HepG2 (cell line): ENCODE data around the gene SIAH2. TPM values are rescaled to one million over a fixed set of nuclear protein-coding genes. Genes with fewer than 3 reads are reported as not detected.

Source experiments
- BCL6 ChIP-seq: IDR thresholded peaks from 2 replicates; pipeline ENCODE4 v1.6.1; 2016; ENCODE audit warnings: missing genetic modification reagents, missing compliant biosample characterization
- ESRRA ChIP-seq: sonication (generic); formaldehyde crosslinking; IDR thresholded peaks from 2 replicates; pipeline ENCODE4 v1.5.1; 2020; ENCODE audit warnings: mild to moderate bottlenecking, low read depth, missing genetic modification reagents
- GATA4 ChIP-seq: sonication (generic); IDR thresholded peaks from 2 replicates; pipeline ENCODE4 v1.6.1; 2016; ENCODE audit warnings: antibody characterized with exemption, low read depth, borderline replicate concordance
- GATAD1 ChIP-seq: IDR thresholded peaks from 2 replicates; pipeline ENCODE4 v1.6.1; 2016; ENCODE audit warnings: missing genetic modification reagents, missing compliant biosample characterization
- IKZF1 ChIP-seq: fragments of 450-650 bp; IDR thresholded peaks from 2 replicates; pipeline ENCODE4 v1.7.1; 2016
- IRF9 ChIP-seq: sonication (generic); formaldehyde crosslinking; IDR thresholded peaks from 2 replicates; pipeline ENCODE4 v1.8.0; 2022; ENCODE audit warnings: missing genetic modification reagents, mild to moderate bottlenecking, borderline replicate concordance
- LBX2 ChIP-seq: sonication (generic); formaldehyde crosslinking; IDR thresholded peaks from 2 replicates; pipeline ENCODE4 v1.5.0; 2020; ENCODE audit warnings: missing genetic modification reagents, mild to moderate bottlenecking, borderline replicate concordance
- MAX ChIP-seq: IDR thresholded peaks from 2 replicates; pipeline ENCODE4 v1.6.1; 2012; ENCODE audit warnings: inconsistent platforms
- POLR2G ChIP-seq: fragments of 200-400 bp; formaldehyde crosslinking; IDR thresholded peaks from 2 replicates; pipeline ENCODE4 v1.6.1; 2018; ENCODE audit warnings: mild to moderate bottlenecking, low read depth, low read length, moderate library complexity
- SETDB1 ChIP-seq: sonication (generic); formaldehyde crosslinking; IDR thresholded peaks from 2 replicates; pipeline ENCODE4 v1.5.1; 2020; ENCODE audit warnings: missing genetic modification reagents, mild to moderate bottlenecking, borderline replicate concordance
- SIN3A ChIP-seq: IDR thresholded peaks from 2 replicates; pipeline ENCODE4 v1.6.1; 2011; ENCODE audit warnings: low read depth, mild to moderate bottlenecking, control low read depth, low read length, borderline replicate concordance
- TFDP1 ChIP-seq: IDR thresholded peaks from 2 replicates; pipeline ENCODE4 v1.6.1; 2016; ENCODE audit warnings: missing compliant biosample characterization, missing genetic modification reagents, borderline replicate concordance
- YEATS4 ChIP-seq: sonication (generic); formaldehyde crosslinking; IDR thresholded peaks from 2 replicates; pipeline ENCODE4 v1.4.0; 2020; ENCODE audit warnings: missing genetic modification reagents, borderline replicate concordance
- ZNF260 ChIP-seq: sonication (generic); formaldehyde crosslinking; IDR thresholded peaks from 2 replicates; pipeline ENCODE4 v1.4.0; 2020; ENCODE audit warnings: missing genetic modification reagents, low read depth, mild to moderate bottlenecking, borderline replicate concordance
- ZNF430 ChIP-seq: sonication (generic); formaldehyde crosslinking; IDR thresholded peaks from 2 replicates; pipeline ENCODE4 v1.9.0; 2021; ENCODE audit warnings: mild to moderate bottlenecking, missing genetic modification reagents
- ZNF503 ChIP-seq: sonication (generic); formaldehyde crosslinking; IDR thresholded peaks from 2 replicates; pipeline ENCODE4 v1.4.0; 2020; ENCODE audit warnings: missing genetic modification reagents
- ZNF557 ChIP-seq: sonication (generic); formaldehyde crosslinking; IDR thresholded peaks from 2 replicates; pipeline ENCODE4 v1.4.0; 2020; ENCODE audit warnings: missing genetic modification reagents
- ZNF564 ChIP-seq: sonication (generic); formaldehyde crosslinking; IDR thresholded peaks from 2 replicates; pipeline ENCODE4 v1.8.1; 2023; ENCODE audit warnings: mild to moderate bottlenecking, missing genetic modification reagents
- ZNF770 ChIP-seq: sonication (generic); formaldehyde crosslinking; IDR thresholded peaks from 2 replicates; pipeline ENCODE4 v1.5.0; 2020; ENCODE audit warnings: mild to moderate bottlenecking, missing genetic modification reagents
- ZNF800 ChIP-seq: sonication (generic); formaldehyde crosslinking; IDR thresholded peaks from 2 replicates; pipeline ENCODE4 v1.4.0; 2020; ENCODE audit warnings: missing genetic modification reagents
- ZNF816 ChIP-seq: sonication (generic); formaldehyde crosslinking; IDR thresholded peaks from 2 replicates; pipeline ENCODE4 v1.8.0; 2022; ENCODE audit warnings: missing genetic modification reagents, mild to moderate bottlenecking, borderline replicate concordance
- polyA plus RNA-seq, 8 experiments: library from polyadenylated mRNA; depleted of rRNA in 3 of 8; stranded (reverse) in 7 of 8; unstranded in 1 of 8; fragments of >200 nt; fragmentation: Illumina TruSeq in 4 of 8; extraction: Trizol in 4 of 8; gene quantifications; 2 replicates each; pipeline versions ENCODE4 v1.2.1 to v1.2.3, GENCODE V29; 2011 to 2016; ENCODE audit warnings: low read depth in 4 of 8, missing spikeins in 1 of 8, mixed read lengths in 1 of 8; ENCODE audit not compliant: insufficient read depth in 1 of 8
- total RNA-seq, 5 experiments: library from RNA; depleted of rRNA; stranded (reverse); fragments of >200 nt; fragmentation: Illumina TruSeq; extraction: Trizol; gene quantifications; 2 replicates each; pipeline ENCODE4 v1.2.3, GENCODE V29; 2016; ENCODE audit warnings: low read depth in 1 of 5

SIAH2 gene
- total and polyA plus RNA-seq, 2 of the 13 experiments (the other 11 are each of a cell fraction or from before 2014, with no cell fraction given): 71.8 to 117 TPM

- TF ChIP-seq TFDP1 (0 out of 2 replicates have a peak, but pooled peaks have one; percentile 22), YEATS4 (CRISPR knock-in tag) (peak; percentile 42), BCL6 (no peak), ESRRA (CRISPR knock-in tag) (no peak), LBX2 (no peak), MAX (no peak), ZNF503 (no peak), GATA4 (no peak), ZNF564 (CRISPR knock-in tag) (no peak), POLR2G (peak; percentile 84), SETDB1 (CRISPR knock-in tag) (no peak), IRF9 (no peak), GATAD1 (CRISPR knock-in tag) (peak; percentile 46; the same call in 1 of the 2 replicates), ZNF260 (CRISPR knock-in tag) (0 out of 2 replicates have a peak, but pooled peaks have one; percentile 35), ZNF430 (CRISPR knock-in tag) (peak; percentile 32; the same call in 1 of the 2 replicates), IKZF1 (no peak), ZNF800 (CRISPR knock-in tag) (peak; percentile 84), SIN3A (peak; percentile 52; the same call in 1 of the 2 replicates), ZNF557 (CRISPR knock-in tag) (no peak), ZNF770 (no peak), ZNF816 (CRISPR knock-in tag) (no peak)
These were observed 59.1 kb downstream of the SIAH2 start, which contains the start of gene ERICH6 (continued) for GRCh38 chr3:150703756-150704344.
